ENCODE results near the gene PSMB7.
"Not testable (repeated sequence)": the region's sequence is repeated elsewhere in the genome, so short reads cannot be mapped to it uniquely, and the experiment has no call there.

Gene PSMB7

DNA sequence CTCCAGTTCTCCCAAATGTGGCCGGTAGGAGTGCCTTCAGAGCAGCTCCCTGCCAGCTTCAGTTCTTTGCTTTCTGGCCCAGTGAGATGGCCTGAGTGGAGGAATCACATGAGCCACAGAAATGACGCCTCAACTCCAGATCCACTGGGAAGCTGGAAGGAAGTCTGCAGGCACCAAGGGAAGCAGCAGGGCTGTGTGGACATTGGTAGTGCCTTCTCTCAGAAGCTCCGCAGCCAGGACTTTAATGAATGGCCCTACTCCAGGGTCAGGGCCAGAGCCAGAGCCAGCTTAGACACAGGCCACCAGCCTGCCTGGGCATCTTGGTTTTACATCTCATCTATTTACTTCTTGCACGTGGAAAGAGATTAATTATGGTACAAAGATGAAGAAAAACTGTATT is 12.0 kb upstream of the PSMB7 start:
- Histone ChIP-seq H3K36me3 (ENCODE audit: insufficient read depth, low read length) (no peaks in the 10 kb centered on the region), H3F3A (ENCODE audit: insufficient read depth, low read length) (no peaks in the 10 kb centered on the region), H3K79me2 (ENCODE audit: insufficient read depth, low read length) (no peaks in the 10 kb centered on the region), H2AFZ (ENCODE audit: low read length) (no peak overlapping the region), H3K9me3 (ENCODE audit: low read length) (no peaks in the 10 kb centered on the region), H3K4me3 (ENCODE audit: low read depth, low read length, poor library complexity, severe bottlenecking) (no peak overlapping the region), H3K27me3 (ENCODE audit: insufficient read depth, low read length) (no peaks in the 10 kb centered on the region), H3K9me2 (ENCODE audit: low read depth, low read length) (no peaks in the 10 kb centered on the region), H4K20me1 (ENCODE audit: insufficient read depth, low read length) (no peaks in the 10 kb centered on the region), H3K4me2 (ENCODE audit: low read length) (no peak overlapping the region), H3K27ac (ENCODE audit: low read depth, low read length, poor library complexity, severe bottlenecking) (no peak overlapping the region), H3K4me1 (ENCODE audit: insufficient read depth, low read length, severe bottlenecking) (no peaks in the 10 kb centered on the region), H3K9ac (ENCODE audit: low read length) (no peak overlapping the region)
- TF ChIP-seq EZH2 (IDR thresholded peaks at IDR 0.05; ENCODE audit: borderline replicate concordance, low read length) = no peak
- TF ChIP-seq, protein P1, sequence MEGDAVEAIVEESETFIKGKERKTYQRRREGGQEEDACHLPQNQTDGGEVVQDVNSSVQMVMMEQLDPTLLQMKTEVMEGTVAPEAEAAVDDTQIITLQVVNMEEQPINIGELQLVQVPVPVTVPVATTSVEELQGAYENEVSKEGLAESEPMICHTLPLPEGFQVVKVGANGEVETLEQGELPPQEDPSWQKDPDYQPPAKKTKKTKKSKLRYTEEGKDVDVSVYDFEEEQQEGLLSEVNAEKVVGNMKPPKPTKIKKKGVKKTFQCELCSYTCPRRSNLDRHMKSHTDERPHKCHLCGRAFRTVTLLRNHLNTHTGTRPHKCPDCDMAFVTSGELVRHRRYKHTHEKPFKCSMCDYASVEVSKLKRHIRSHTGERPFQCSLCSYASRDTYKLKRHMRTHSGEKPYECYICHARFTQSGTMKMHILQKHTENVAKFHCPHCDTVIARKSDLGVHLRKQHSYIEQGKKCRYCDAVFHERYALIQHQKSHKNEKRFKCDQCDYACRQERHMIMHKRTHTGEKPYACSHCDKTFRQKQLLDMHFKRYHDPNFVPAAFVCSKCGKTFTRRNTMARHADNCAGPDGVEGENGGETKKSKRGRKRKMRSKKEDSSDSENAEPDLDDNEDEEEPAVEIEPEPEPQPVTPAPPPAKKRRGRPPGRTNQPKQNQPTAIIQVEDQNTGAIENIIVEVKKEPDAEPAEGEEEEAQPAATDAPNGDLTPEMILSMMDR (IDR thresholded peaks at IDR 0.05; ENCODE audit: low read length) = no peak

DNA sequence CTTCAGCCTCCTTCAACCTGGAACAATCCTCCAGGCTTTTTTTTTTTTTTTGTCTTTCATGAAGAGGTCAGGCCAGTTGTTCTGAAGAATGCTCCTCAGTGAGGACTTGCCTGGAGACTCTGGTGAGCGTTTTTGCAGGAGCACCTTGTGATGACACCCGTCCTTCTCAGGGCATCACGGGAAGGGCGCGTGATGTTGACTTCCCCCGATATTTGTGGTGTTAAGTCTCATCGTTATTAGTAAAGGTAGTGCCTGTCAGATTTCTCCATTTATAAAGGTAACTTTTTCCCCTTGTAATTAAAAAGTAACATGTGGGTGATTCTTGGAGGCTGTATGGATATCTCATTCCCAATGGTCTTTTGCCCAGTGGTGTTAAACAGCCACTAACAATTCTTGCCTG is 11.1 kb upstream of the PSMB7 start:
- Histone ChIP-seq H3K79me2 (ENCODE audit: insufficient read depth, low read length) (no peaks in the 10 kb centered on the region), H3K4me3 (ENCODE audit: low read depth, low read length, poor library complexity, severe bottlenecking) (no peak overlapping the region), H2AFZ (ENCODE audit: low read length) (no peak overlapping the region), H3K9ac (ENCODE audit: low read length) (no peak overlapping the region), H3K27me3 (ENCODE audit: insufficient read depth, low read length) (no peaks in the 10 kb centered on the region), H3K9me2 (ENCODE audit: low read depth, low read length) (no peaks in the 10 kb centered on the region), H3K9me3 (ENCODE audit: low read length) (no peaks in the 10 kb centered on the region), H3K27ac (ENCODE audit: low read depth, low read length, poor library complexity, severe bottlenecking) (no peak overlapping the region), H4K20me1 (ENCODE audit: insufficient read depth, low read length) (no peaks in the 10 kb centered on the region), H3K36me3 (ENCODE audit: insufficient read depth, low read length) (no peaks in the 10 kb centered on the region), H3F3A (ENCODE audit: insufficient read depth, low read length) (no peaks in the 10 kb centered on the region), H3K4me1 (ENCODE audit: insufficient read depth, low read length, severe bottlenecking) (no peaks in the 10 kb centered on the region), H3K4me2 (ENCODE audit: low read length) (no peak overlapping the region)
- no peak for TF ChIP-seq EZH2 (IDR thresholded peaks at IDR 0.05; ENCODE audit: borderline replicate concordance, low read length)
- TF ChIP-seq, protein P1 (IDR thresholded peaks at IDR 0.05; ENCODE audit: low read length) = no peak

DNA sequence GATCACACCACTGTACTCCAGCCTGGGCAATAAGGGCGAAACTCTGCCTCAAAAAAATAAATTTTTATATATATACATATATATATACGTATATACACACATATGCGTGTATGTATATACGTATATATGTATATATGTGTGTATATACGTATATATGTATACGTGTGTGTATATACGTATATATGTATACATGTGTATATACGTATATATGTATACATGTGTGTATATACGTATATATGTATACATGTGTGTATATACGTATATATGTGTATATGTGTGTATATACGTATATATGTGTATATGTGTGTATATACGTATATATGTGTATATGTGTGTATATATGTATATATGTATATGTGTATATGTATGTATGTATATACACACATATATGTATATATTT is 10.5 kb upstream of the PSMB7 start:
- H3K27ac ChIP-seq (ENCODE audit: low read depth, low read length, poor library complexity, severe bottlenecking); H3F3A ChIP-seq (ENCODE audit: insufficient read depth, low read length); H3K4me1 ChIP-seq (ENCODE audit: insufficient read depth, low read length, severe bottlenecking); H4K20me1 ChIP-seq (ENCODE audit: insufficient read depth, low read length); H3K27me3 ChIP-seq (ENCODE audit: insufficient read depth, low read length); H3K4me2 ChIP-seq (ENCODE audit: low read length); H3K36me3 ChIP-seq (ENCODE audit: insufficient read depth, low read length); H3K79me2 ChIP-seq (ENCODE audit: insufficient read depth, low read length); H2AFZ ChIP-seq (ENCODE audit: low read length); H3K9ac ChIP-seq (ENCODE audit: low read length); H3K9me3 ChIP-seq (ENCODE audit: low read length); H3K4me3 ChIP-seq (ENCODE audit: low read depth, low read length, poor library complexity, severe bottlenecking); H3K9me2 ChIP-seq (ENCODE audit: low read depth, low read length): not testable (repeated sequence)

DNA sequence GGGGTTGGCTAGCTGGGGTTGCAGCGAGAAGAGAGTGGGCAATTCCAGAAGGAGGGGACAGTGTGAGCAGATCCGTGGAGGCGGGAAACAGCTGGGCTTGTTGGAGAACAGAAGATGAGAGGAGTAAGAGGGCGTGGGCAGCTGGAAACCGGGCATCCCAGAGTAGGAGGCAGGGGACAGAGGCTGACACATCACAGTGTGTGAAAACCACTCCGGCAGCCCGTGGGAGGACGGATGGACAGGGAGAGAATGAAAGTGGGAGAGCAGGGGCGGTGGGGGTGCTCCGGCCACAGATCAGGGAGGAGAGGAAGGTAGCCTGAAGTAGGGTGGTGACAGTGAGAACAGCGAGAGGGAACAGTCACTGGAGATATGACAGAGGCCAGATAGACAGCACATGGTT is 8.3 kb upstream of the PSMB7 start:
- no peaks in the 10 kb centered on the region for H3K36me3 ChIP-seq (ENCODE audit: insufficient read depth, low read length)
- no peaks in the 10 kb centered on the region for H3K4me1 ChIP-seq (ENCODE audit: insufficient read depth, low read length, severe bottlenecking)
- H3K79me2 ChIP-seq (ENCODE audit: insufficient read depth, low read length) = no peaks in the 10 kb centered on the region
- H3K4me2 ChIP-seq (ENCODE audit: low read length) = no peak overlapping the region
- no peak overlapping the region for H3K9ac ChIP-seq (ENCODE audit: low read length)
- no peaks in the 10 kb centered on the region for H3F3A ChIP-seq (ENCODE audit: insufficient read depth, low read length)
- no peak overlapping the region for H3K27ac ChIP-seq (ENCODE audit: low read depth, low read length, poor library complexity, severe bottlenecking)
- no peaks in the 10 kb centered on the region for H4K20me1 ChIP-seq (ENCODE audit: insufficient read depth, low read length)
- H2AFZ ChIP-seq (ENCODE audit: low read length) = no peak overlapping the region
- no peak overlapping the region for H3K4me3 ChIP-seq (ENCODE audit: low read depth, low read length, poor library complexity, severe bottlenecking)
- H3K27me3 ChIP-seq (ENCODE audit: insufficient read depth, low read length) = no peaks in the 10 kb centered on the region
- TF ChIP-seq, protein P1 (IDR thresholded peaks at IDR 0.05; ENCODE audit: low read length) = no peak
- no peak for TF ChIP-seq EZH2 (IDR thresholded peaks at IDR 0.05; ENCODE audit: borderline replicate concordance, low read length)
- no peaks in the 10 kb centered on the region for H3K9me3 ChIP-seq (ENCODE audit: low read length)
- H3K9me2 ChIP-seq (ENCODE audit: low read depth, low read length) = no peaks in the 10 kb centered on the region

Measured in OCI-LY1 (cell line).